NCI-H1436 (cell line): ENCODE results near the gene SETBP1.

Experiments
- DNase-seq: peaks from one replicate; lab custom pipeline; 2025; lab: John Stamatoyannopoulos, UW

SETBP1 gene

GRCh38 chr18:44968336-44968735, 287.6 kb downstream of the SETBP1 start:
- no peak for DNase-seq

- no peak for DNase-seq
These were observed 288.6 kb downstream of the SETBP1 start for GRCh38 chr18:44969214-44969795.

GRCh38 chr18:44973282-44973681, 292.6 kb downstream of the SETBP1 start:
- no peak for DNase-seq

GRCh38 chr18:44974174-44974573, 293.5 kb downstream of the SETBP1 start:
- no peak for DNase-seq

GRCh38 chr18:44977856-44978255, 297.2 kb downstream of the SETBP1 start:
- DNase-seq: no peak

- no peak for DNase-seq
These were observed 299.1 kb downstream of the SETBP1 start for GRCh38 chr18:44979748-44980147.

GRCh38 chr18:44981121-44981520, 300.4 kb downstream of the SETBP1 start:
- no peak for DNase-seq

- DNase-seq: no peak
These were observed 306.2 kb downstream of the SETBP1 start for GRCh38 chr18:44986933-44987332.

GRCh38 chr18:44987371-44987770, 306.7 kb downstream of the SETBP1 start:
- no peak for DNase-seq

GRCh38 chr18:44988821-44989587, 308.3 kb downstream of the SETBP1 start:
- DNase-seq: no peak

GRCh38 chr18:44996261-44996660, 315.6 kb downstream of the SETBP1 start:
- no peak for DNase-seq

- no peak for DNase-seq
These were observed 316.5 kb downstream of the SETBP1 start for GRCh38 chr18:44997174-44997573.

GRCh38 chr18:44998360-44998759, 317.7 kb downstream of the SETBP1 start:
- DNase-seq: no peak

- DNase-seq: no peak
These were observed 323.9 kb downstream of the SETBP1 start for GRCh38 chr18:45004546-45005080.

- no peak for DNase-seq
These were observed 326.2 kb downstream of the SETBP1 start for GRCh38 chr18:45006934-45007333.

- DNase-seq: no peak
These were observed 326.8 kb downstream of the SETBP1 start for GRCh38 chr18:45007531-45007930.

GRCh38 chr18:45008694-45009413, 328.2 kb downstream of the SETBP1 start:
- DNase-seq: no peak

- no peak for DNase-seq
These were observed 329.1 kb downstream of the SETBP1 start for GRCh38 chr18:45009756-45010155.

GRCh38 chr18:45012286-45012685, 331.6 kb downstream of the SETBP1 start:
- DNase-seq: no peak

GRCh38 chr18:45014047-45014501, 333.4 kb downstream of the SETBP1 start:
- DNase-seq: no peak

GRCh38 chr18:45015788-45016128, 335.1 kb downstream of the SETBP1 start:
- DNase-seq: no peak

GRCh38 chr18:45019469-45019868, 338.8 kb downstream of the SETBP1 start:
- no peak for DNase-seq

- DNase-seq: no peak
These were observed 342.8 kb downstream of the SETBP1 start for GRCh38 chr18:45023519-45023918.
